HuH-7.5 (cell line): ENCODE data around the gene NSG2.
"Not testable (repeated sequence)": the region's sequence is repeated elsewhere in the genome, so short reads cannot be mapped to it uniquely, and the experiment has no call there.

Experiments
- DNase-seq: peaks from one replicate; pipeline ENCODE4 v3.0.0; 2011; ENCODE audit warnings: low spot score

Gene NSG2

DNA sequence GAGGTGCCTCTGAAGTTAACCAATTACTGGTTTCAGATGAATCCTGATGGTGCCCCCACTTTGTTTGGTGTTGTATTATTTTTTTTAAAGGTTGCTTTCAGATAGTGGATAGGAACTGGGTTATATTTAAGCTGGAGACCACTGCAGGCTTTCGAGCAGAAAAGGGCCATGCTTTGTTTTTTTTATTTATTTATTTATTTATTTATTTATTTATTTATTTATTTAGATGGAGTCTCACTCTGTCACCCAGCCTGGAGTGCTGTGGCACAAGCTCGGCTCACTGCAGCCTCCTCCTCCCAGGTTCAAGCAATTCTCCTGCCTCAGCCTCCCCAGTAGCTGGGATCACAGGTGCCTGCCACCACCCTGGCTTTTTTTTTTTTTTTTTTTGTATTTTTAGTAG is 57.1 kb downstream of the NSG2 start:
- DNase-seq = not testable (repeated sequence)

DNA sequence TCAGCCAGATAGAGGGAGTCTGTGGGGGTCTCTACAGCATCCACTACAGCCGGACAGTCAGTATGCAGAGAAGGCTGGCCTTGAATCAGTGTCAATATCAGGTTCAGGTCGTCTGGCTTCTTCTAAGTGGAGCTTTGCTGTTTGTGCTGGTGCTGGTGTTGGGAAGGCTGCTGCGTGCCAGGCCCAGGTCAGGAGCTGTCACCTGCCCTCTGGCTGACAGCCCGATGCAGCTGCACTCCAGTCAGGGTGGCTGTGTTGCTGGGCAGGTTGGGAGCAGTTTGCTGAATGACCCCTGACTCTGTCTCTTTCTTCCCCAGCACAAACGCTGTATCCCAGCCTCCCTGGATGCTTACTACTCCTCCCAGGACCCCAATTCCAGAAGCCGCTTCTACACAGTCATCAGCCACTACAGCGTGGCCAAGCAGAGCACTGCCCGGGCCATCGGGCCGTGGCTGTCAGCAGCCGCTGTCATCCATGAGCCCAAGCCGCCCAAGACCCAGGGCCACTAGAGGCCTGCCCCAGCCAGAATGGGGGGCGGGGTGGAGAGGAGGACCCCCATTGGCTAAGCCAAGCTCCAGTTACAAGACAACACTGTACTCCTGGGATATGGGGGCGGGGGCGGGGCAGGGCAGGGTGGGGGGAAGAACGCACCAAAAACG is 61.6 kb downstream of the NSG2 start:
- DNase-seq = no peak

DNA sequence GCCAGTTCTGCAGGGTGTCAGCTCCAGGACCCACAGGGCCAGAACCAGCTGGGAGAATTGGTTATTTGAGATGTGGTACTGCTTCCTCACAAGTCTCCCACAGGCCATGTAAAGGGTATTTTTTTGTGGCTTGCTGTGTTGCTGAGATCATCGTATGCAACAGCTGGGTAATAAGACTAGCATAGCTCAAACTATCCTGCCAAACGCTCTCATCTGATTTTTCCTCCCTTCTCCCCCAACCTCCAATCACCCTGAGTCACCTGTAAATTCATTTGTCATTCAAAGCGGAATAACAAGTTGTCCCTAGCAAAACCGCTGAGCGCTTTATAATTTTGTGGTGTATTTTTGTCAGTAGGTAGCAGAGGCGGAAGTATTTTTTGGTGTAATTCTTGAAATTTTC is 63.2 kb downstream of the NSG2 start:
- DNase-seq = no peak

DNA sequence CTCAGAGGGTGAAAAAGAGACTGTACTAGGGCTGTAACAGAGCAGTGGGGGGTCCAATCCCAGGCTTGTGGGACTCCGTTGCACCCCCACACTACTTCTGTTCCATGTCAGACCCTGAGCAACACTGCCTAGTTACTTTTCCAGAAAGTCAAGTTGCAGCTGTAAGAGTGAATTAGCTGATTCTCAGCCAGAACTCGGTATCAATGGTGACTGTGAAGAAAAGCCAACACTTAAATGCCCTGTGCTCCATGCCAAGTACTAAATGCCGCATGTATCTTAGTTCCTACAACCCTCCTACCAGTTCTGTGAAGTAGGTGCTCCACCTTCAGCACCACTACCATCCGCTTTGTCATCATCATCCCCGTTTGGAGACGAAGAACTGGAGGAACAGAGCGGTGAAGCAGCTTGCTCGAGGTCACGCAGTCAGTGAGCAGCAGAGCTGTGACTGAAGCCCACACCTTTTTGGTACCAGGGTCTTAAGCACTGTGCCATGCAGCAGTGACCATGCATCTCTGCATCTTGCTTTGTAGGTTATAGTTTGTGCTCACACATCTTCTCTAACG is 64.3 kb downstream of the NSG2 start:
- no peak for DNase-seq

DNA sequence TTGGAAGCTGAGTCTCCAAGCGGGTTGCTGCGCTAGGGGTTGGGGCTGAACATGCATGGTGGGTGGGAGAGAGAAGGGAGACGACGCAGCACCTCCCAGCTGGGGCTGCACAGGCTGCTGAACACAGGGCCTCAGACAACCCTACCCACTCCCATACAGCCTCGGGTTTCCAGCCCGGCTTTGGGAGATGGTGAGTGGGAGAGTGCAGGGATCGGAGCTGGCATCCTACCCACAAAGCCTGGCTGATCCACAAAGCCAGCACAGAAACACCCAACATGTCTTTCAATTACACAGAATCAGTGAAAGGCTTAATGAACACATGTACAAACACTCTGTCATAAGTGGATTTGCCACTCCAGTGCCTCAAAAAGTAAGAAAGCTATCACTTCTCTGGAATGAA is 64.8 kb downstream of the NSG2 start:
- no peak for DNase-seq

DNA sequence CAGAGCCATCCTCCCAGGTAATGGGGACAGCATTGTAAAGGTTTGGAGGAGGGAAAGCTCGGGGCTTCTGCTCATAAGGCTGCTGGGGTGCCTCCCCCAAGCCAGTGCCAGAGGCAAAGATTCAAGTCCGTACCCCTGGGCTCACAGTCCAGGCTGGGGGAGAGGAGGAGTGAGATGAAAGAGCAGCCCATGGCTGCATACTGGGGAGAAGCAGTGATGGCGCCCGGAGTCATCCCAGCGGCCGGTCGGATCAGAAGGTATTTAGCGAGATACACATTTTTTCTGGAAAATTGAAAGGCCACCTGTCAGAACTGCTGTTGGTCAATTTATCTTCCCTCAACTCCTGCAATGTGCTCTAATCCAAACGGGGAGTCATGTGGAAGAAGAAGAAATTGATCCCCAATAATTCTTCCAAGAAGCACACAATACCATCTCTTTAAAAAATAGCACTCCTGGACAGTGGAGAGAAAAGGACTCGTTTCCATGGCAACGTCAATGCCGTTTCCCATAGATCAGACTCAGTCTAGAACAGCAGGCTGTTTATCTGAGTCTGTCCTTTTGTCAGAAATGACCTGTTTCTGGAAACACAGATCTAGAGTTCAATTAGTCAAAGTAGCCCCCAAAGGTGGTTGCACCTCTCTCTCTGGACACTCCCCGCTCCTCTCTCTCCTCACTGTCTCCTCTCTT is 65.9 kb downstream of the NSG2 start:
- DNase-seq = no peak

DNA sequence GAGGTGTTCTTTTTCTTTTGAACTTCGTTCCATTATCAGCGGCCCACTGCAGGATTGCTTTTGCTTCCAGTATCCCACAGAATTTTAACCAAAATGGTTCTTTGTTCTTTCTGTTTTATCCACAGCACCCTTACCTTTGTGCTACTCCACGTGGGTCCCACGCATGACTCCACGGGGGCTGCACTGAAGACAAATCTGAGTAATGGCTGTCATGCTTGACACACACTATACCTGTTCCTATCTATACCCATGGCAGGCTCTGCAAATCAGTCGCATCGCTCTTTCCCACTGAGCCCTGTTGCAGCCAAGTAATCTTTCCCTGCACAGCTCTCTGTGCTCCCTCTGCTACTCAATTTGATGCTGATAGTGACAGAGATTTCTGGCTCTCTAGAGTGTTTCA is 69.7 kb downstream of the NSG2 start:
- DNase-seq = no peak

DNA sequence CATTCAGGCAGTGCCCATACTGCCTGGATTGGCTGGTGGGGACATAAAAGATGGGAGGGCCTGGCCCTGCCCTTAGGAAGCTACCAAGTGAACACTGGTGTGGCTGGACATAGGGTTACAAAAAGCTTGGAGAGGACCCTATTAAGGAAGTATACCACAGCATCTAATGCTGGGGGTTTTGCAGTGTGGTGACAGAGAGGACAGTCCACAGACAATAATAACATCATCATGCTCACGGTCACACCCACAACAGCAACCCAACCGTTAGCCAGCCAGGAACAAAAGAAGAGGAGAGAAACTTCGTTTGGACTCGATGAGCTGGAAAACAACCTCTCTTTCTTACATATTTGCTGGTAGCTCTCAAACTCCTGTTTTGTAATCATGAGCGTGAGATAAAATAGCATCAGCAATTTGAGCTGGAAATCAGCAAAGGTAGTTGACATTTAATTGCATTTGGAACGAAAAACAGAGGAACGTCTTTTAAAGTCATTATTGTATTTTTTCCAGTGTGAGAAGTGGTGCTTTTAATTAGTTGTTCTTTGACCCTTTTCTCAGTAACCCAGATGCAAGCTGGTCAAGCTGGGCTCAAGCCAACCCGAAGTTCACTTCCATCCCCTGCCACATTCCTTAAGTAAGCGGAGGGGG is 73.4 kb downstream of the NSG2 start:
- no peak for DNase-seq

DNA sequence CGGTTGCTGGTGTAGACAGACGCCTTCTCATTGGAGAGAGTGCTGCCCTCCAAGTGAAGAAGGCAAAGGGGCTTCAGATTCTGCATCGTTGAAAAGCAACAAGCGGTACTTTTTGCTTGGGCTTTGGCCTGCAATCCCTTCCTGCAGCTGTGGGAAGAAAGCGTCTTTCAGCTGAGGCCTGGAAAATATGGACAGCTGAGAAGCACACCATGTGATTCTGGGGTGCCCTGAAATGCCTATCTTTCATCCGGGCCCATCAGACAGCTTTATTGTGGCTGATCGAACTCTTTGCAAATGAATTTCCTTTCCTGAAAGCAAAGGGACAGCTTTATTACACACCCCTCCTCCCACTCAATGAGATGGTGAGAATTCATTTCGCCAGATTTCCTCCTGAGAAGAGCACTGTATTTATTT is 74.0 kb downstream of the NSG2 start:
- no peak for DNase-seq

DNA sequence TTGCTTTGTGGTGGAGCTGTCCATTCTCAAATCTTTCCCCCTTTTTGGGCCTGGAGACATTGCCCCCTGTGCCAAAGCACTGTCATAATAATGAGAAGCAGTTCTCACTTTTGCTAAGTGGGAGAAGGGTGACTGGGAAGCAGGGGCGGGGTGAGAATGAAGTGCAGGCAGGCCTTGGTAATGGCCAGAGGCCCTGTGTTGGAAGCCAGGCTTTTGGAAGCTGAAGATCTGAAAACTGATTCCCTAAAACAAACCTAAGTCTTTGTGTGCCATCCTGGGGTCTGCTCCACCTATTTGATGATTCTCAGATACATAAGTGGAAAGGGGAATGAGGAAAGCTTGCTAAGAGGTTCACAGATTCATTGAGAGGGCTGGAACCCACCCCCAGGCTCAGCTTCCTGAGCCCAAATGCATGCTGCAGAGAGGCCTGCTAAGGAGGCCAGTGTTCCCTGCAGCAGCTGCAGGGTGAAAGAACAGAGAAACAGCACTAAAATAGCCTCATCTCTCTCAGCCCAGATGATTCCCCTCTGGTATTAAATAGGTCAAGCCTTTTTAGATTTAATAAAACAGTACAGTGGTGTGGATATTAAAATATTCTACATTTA is 75.0 kb downstream of the NSG2 start:
- no peak for DNase-seq

DNA sequence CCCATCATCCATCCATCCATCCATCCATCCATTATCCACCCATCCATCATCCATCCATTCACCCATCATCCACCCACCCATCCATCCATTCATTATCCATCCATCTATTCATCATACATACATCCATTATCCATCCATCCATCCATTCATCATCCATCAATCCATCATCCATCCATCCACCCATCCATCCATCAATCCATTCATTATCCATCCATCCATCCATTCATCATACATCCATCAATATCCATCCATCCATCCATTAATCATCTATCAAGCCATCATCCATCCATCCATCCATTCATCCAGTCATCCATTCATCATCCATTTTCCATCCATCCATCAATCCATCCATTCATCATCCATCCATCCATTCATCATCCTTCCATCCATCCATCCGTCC is 89.0 kb downstream of the NSG2 start:
- DNase-seq = no peak

DNA sequence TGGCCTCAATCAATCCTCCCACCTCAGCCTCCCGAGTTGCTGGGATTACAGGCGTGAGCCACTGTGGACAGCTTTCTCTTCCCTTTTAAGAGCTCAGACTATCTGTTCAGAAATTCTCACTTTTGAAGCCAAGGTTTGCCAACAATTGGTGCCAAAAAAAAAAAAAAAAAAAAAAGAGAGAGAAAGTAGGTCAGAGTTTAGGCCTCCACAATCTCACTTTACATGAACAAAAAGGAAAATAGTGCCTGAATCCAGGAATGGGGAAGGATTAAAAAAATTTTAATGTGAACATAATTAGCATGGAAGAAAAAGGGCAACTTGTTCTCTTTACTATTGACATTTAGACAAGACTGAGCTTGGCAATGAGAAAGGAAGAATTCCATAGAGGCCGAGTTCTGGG is 94.1 kb downstream of the NSG2 start:
- no peak for DNase-seq

DNA sequence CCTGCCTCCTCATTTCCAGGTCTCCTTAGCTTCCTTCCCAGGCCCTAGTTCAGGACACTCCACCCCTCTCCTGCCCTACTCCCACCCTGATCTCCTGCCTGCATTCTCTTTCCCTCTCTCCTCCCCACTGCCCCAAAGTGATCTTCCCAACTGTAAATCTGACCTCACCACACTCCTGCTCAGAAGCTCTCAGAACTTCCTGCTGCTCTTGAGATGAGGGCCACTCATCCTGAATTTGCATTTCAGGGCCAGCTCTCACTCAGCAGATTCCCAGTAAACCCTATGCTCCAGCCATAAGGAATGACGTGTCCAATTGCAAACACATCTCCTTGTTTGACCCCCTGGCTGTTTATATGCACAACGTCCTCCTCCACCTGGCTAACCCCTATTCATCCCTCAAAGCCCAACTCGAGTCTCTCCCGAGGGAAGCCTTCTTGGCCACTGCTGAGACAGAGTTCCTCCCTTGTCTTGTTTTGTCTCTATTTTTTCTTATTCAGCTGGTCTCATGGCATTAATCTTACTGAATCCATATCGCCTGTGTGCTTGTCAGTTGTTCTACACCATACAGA is 95.0 kb downstream of the NSG2 start:
- DNase-seq = no peak

DNA sequence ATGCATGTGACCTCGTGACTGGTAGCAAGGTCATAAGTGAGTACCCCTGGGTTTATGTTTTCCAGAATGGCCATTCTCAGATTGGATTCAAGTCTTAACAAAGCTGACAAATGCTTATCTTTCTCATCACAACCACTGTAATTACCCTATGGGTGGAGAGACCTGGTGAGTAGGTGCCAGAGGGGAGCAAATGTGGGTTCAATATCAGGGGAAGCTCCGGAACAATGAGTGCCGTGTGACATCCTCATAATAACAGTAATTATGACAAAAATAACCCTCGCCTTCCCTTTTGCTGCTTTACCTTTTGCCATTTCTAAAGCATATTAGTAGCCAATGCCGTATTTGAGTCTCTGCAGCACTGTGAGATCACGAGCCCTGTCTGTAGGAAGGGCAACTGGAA is 95.9 kb downstream of the NSG2 start:
- no peak for DNase-seq

DNA sequence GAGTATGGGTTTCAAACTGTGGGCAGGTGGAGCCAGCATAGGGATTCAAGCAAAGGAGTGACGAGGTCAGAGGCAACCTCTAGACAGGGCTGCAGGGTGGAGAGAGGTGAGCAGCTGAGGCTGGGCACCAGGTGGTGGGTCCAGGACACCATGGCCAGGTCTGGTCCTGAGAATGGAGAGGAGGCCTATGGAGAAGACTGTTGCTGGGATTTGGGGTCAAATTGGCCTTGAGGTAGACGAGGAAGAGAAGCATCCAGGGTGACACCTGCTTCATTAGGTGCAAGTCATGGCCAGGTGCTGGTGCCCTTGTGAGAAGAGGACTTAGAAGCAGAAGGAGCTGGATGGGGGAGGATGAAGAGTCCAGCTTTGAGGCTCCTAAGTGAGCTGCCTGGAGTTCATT is 99.6 kb downstream of the NSG2 start:
- no peak for DNase-seq

DNA sequence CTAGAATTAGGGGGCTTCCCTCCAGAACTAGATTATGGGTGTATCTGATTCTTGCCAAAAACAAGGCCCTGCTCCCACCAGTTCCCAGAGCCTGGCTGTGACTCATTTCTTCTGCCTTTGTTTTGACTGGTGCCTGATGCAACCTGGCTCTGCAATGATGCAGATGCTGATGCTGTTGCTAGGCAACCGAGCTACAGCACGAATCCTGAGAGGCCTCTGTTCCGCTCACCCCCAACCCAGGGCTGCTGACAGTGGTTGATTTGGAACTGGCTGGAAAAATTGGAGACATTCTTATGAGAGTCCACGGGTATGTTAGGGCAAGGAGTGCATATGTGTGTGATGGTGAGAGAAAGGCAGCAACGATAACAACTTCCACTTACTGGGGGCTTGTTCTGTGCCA is 100.3 kb downstream of the NSG2 start:
- no peak for DNase-seq

DNA sequence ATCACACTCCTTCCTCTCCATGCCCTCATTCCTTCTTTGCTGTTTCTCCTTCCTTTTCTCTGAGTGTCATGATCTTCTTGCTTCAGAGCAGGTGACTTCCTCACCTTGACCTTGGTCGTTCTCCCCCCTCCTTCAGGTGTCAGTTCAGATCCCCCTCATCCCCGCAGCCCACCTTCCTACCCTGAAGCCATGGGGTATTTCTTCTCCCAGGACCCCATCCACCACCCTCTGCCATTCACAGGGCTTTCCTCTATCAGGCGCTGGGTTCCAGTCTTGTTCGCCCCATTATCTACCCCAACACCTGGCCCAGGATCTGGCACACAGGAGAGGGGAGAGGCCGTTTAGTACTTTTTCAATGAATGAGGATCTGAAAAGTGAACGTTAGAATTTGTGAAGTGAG is 101.0 kb downstream of the NSG2 start:
- DNase-seq = no peak

DNA sequence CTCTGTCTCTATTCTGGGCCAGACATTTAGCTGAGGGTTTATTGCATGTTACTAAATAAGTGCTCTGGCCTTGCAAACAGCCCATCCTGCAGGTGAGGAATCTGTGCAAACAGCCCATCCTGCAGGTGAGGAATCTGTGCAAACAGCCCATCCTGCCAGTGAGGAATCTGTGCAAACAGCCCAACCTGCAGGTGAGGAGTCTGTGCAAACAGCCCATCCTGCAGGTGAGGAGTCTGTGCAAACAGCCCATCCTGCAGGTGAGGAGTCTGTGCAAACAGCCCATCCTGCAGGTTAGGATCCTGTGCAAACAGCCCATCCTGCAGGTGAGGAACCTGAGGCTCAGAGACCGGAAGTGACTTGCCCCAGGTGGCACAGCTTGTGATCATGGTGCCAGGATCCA is 101.5 kb downstream of the NSG2 start:
- DNase-seq = not testable (repeated sequence)

DNA sequence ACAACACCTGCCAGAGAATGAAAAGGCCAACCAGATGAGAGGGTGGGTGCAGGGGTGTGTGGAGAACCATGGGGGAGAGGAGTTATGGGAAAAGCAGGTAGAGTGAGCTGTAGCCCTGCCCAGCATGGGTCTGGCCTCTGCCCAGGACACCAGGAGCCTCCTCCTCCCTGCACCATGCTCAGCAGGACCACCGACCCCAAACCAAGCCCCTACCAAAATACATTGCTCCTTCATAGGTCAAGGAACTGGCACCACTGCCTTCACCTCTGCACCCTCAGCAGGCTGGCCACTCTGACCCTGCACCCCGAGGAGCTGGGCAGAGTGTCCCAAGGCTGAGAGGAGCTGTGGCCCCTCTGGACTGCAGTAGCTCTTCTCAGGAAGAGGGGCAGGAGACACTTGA is 102.0 kb downstream of the NSG2 start:
- DNase-seq = no peak

DNA sequence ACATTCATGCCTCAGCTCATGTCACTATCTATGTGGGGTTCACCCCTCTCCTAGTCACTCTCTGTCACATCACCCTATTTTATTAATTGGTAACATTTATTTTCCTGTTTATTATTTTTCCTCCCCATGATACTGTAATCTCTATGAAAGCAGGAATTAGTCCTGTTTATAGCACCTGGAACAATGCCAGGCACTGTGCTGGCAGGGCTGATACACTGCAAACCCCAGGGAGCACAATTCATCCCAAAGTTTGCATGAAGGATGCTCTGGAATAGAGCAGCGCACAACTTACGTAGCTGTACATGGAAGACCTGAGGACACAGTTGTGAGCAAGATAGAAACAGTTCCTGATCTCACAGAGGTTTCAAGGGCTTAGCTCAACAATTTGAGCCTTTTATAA is 103.2 kb downstream of the NSG2 start:
- no peak for DNase-seq

DNA sequence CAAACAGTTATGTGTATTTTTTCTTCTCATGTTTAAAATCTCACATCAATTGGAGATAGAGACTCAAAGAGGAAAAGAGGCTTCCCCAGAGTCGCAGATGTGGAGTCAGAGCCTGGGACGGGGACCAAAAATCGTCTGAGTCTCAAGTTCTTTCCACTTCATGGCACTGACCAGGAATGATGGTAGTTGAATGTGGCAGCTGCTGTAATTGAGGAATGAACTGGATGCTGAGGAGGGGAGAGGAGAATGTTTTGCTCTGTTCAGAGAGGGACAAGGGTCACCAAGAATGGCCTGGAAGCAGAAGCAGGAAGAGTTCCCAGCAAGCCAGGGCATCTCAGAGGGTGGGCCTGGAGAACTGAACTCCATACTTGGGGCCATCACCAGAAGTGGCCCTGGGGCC is 103.9 kb downstream of the NSG2 start:
- no peak for DNase-seq

DNA sequence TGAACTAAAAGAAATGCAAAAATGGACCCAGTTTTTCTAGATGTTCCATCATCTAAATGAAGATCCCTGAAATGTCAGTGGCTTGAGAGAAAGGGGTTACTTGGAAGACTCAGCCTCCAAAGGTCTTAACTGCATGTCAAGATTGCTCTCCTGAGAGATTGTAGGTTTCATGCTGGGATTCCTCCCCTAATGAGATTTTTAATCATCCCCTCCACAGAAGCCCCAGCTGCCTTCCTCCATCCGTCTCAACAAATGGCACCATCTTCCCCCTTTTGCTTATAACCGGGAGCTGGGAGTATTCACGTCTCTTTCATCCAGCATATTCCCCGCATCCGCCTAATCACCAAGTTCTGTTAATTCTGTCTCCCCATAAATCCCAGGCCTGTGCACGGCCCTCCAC is 104.5 kb downstream of the NSG2 start:
- DNase-seq = no peak
